ENCODE results near the gene CCDC13. TPM values are rescaled to one million over a fixed set of nuclear protein-coding genes. Genes with fewer than 3 reads are reported as not detected.

CCDC13 gene
- total and polyA plus RNA-seq, 2 donors (not counting 3 experiments of a cell fraction or from before 2014, with no cell fraction given) = 0.36 to 0.82 TPM

DNA sequence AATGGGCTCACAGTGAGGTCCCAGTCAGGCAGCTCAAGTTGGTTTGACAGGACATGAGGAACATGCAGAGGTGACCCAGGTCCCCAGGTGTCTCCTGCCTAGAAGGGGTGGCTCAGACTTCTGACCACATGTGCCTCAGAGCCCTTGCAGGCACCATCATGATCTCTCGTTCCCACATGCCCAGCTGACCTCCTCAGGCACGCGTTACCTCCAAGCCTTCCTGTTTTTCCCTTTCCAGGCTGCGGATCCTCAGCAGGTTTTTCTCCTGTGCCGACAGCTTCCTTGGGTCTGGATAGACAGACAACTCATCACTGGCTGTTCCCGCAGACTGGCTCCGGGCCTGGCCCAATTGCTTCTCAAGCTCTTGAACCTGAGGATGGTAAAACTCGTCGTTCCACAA, 30.4 kb downstream of the CCDC13 start:
- no peak for DNase-seq (ENCODE audit: low read depth, low spot score)

More for the DNA sequence above, 30.4 kb downstream of the CCDC13 start:
- BruUV-seq (replicated peaks) = no TSS peak
- no peaks in the 10 kb centered on the region for H3K27me3 ChIP-seq (ENCODE audit: control insufficient read depth in 2 of 2, insufficient read depth in 2 of 2, low read length in 2 of 2)
- H3K9me3 ChIP-seq (replicated peaks; ENCODE audit: control insufficient read depth, insufficient read depth, low read length) = no peaks in the 10 kb centered on the region
- ChIA-PET CTCF (interaction anchor here (1.0 to 6.9 kb wide), 3 partner anchors 13 to 196 kb away, joined by 5 to 61 read pairs (median 8); no protein-coding TSS in a partner anchor), POLR2A (no interaction called here)
- H3K9me1 ChIP-seq (replicated peaks; ENCODE audit: control insufficient read depth, extremely low read depth, insufficient read depth, low read length) = no peaks in the 10 kb centered on the region
- dilution Hi-C loops (cut with MboI; ENCODE audit: extremely low pct_ligation_motif_present, low sequenced_read_pairs) = no loop called here
- no peak overlapping the region for H3K4me2 ChIP-seq (ENCODE audit: insufficient read depth, low read length)
- no peaks in the 10 kb centered on the region for H3K79me2 ChIP-seq (ENCODE audit: control insufficient read depth, insufficient read depth, low read length)
- H2AFZ ChIP-seq (ENCODE audit: low read depth, low read length) = no peak overlapping the region
- no peak for FAIRE-seq
- no peak overlapping the region for H3K4me3 ChIP-seq (replicated peaks in 1 of 3; ENCODE audit: insufficient read depth in 1 of 3, low read depth in 1 of 3, low read length in 3 of 3)
- H3K9ac ChIP-seq (replicated peaks; ENCODE audit: extremely low read depth, insufficient read depth, low read length) = no peak overlapping the region
- intact Hi-C loops (cut with micrococcal nuclease) = no loop called here
- no peaks in the 10 kb centered on the region for H4K20me1 ChIP-seq (replicated peaks; ENCODE audit: control insufficient read depth, extremely low read depth, insufficient read depth, low read length)
- no peaks in the 10 kb centered on the region for H3K4me1 ChIP-seq (ENCODE audit: control insufficient read depth, extremely low read depth, insufficient read depth, low read length)
- no peaks in the 10 kb centered on the region for H3K36me3 ChIP-seq (ENCODE audit: control insufficient read depth in 2 of 2, extremely low read depth in 1 of 2, insufficient read depth in 2 of 2, low read length in 2 of 2)
- no peak overlapping the region for H3K27ac ChIP-seq (ENCODE audit: insufficient read depth, low read depth, low read length)
- TF ChIP-seq POLR2AphosphoS5 (IDR thresholded peaks at IDR 0.05; ENCODE audit: insufficient read depth, low read depth, low read length) (no peak), EZH2 (IDR thresholded peaks at IDR 0.05; ENCODE audit: borderline replicate concordance, low read depth, low read length, severe bottlenecking) (no peak), GATA2 (IDR thresholded peaks at IDR 0.05; ENCODE audit: insufficient read depth, insufficient read length, low read depth, low read length) (no peak), POLR2A (IDR thresholded peaks at IDR 0.05; ENCODE audit: low read depth, low read length) (no peak), FOS (IDR thresholded peaks at IDR 0.05; ENCODE audit: borderline replicate concordance, insufficient read depth, low read length) (no peak), MYC (IDR thresholded peaks at IDR 0.05; ENCODE audit: low read depth, low read length) (no peak), JUN (IDR thresholded peaks at IDR 0.05; ENCODE audit: borderline replicate concordance, insufficient read depth, insufficient read length, low read depth) (no peak), MAX (IDR thresholded peaks at IDR 0.05; ENCODE audit: insufficient read depth, insufficient read length) (no peak)
- TF ChIP-seq, protein P1, sequence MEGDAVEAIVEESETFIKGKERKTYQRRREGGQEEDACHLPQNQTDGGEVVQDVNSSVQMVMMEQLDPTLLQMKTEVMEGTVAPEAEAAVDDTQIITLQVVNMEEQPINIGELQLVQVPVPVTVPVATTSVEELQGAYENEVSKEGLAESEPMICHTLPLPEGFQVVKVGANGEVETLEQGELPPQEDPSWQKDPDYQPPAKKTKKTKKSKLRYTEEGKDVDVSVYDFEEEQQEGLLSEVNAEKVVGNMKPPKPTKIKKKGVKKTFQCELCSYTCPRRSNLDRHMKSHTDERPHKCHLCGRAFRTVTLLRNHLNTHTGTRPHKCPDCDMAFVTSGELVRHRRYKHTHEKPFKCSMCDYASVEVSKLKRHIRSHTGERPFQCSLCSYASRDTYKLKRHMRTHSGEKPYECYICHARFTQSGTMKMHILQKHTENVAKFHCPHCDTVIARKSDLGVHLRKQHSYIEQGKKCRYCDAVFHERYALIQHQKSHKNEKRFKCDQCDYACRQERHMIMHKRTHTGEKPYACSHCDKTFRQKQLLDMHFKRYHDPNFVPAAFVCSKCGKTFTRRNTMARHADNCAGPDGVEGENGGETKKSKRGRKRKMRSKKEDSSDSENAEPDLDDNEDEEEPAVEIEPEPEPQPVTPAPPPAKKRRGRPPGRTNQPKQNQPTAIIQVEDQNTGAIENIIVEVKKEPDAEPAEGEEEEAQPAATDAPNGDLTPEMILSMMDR (IDR thresholded peaks at IDR 0.05; ENCODE audit: extremely low read depth in 1 of 2, insufficient read depth in 1 of 2, low read depth in 1 of 2, low read length in 2 of 2) = no peak

Measured in endothelial cell of umbilical vein (primary cell).